A549 (cell line): ENCODE measurements around the gene SLC28A1. TPM values are rescaled to one million over a fixed set of nuclear protein-coding genes. Genes with fewer than 3 reads are reported as not detected.

Source experiments
- ATAC-seq, 2 experiments: fragments of 200-7000 bp in 1 of 2; fragments of >200 bp in 1 of 2; cut with Nextera tagmentation in 1 of 2; cut with Tn5 transposase in 1 of 2; 3 replicates each; pipeline versions ENCODE4 v1.8.0 to v1.9.1; 2018 to 2020; ENCODE audit warnings: mild to moderate bottlenecking in 1 of 2, moderate library complexity in 1 of 2
- CTCF ChIA-PET: fragments of 300-600 bp; sonication (Branson Sonifier 250); formaldehyde crosslinking; extraction: SDS; loops from one replicate; lab custom pipeline; 2021; ENCODE audit warnings: antibody characterized with exemption, inconsistent platforms; lab: Yijun Ruan, JAX
- POLR2A ChIA-PET: fragments of 350-600 bp; formaldehyde crosslinking; extraction: SDS; loops from one replicate; lab custom pipeline; 2021; ENCODE audit warnings: antibody characterized with exemption, inconsistent platforms; lab: Yijun Ruan, JAX
- DNase-seq, 2 experiments: peaks; one replicate each; pipeline versions ENCODE4 v3.0.0 to v3.0.0-alpha.2; 2011 to 2016; ENCODE audit warnings: low read depth in 1 of 2, low spot score in 1 of 2
- FAIRE-seq: peaks from 2 replicates; lab custom pipeline; 2011; peaks lifted over from hg19 to GRCh38; lab: Jason Lieb, UNC
- H3K27ac ChIP-seq, 2 experiments: fragments of >200 bp; sonication (Bioruptor Twin); formaldehyde crosslinking; 3 replicates each; pipeline ENCODE4 v1.5.1; 2016 to 2017
- H3K4me1 ChIP-seq: fragments of >200 bp; sonication (Bioruptor Twin); formaldehyde crosslinking; 3 replicates; pipeline ENCODE4 v1.6.1; 2016
- H3K4me2 ChIP-seq: fragments of >200 bp; sonication (Bioruptor Twin); formaldehyde crosslinking; 3 replicates; pipeline ENCODE4 v1.6.1; 2016
- H3K4me3 ChIP-seq: fragments of >200 bp; sonication (Bioruptor Twin); formaldehyde crosslinking; 3 replicates; pipeline ENCODE4 v1.5.1; 2016
- H3K9me3 ChIP-seq: fragments of >200 bp; sonication (Bioruptor Twin); formaldehyde crosslinking; 3 replicates; pipeline ENCODE4 v1.6.1; 2016
- BCL3 ChIP-seq: fragments of >200 bp; sonication (Bioruptor Twin); formaldehyde crosslinking; IDR thresholded peaks from 3 replicates; pipeline ENCODE4 v1.6.1; 2016
- CBX2 ChIP-seq: fragments of 200-600 bp; sonication (generic); IDR thresholded peaks from 2 replicates; pipeline ENCODE4 v1.6.1; 2016; ENCODE audit warnings: low read depth, mild to moderate bottlenecking, borderline replicate concordance
- CEBPB ChIP-seq, 2 experiments: fragments of >200 bp in 1 of 2; sonication (Bioruptor Twin) in 1 of 2; formaldehyde crosslinking in 1 of 2; IDR thresholded peaks; 2 replicates each; pipeline ENCODE4 v1.6.1; 2012 to 2016
- EHMT2 ChIP-seq: fragments of 200-600 bp; sonication (generic); IDR thresholded peaks from 2 replicates; pipeline ENCODE4 v1.6.1; 2016; ENCODE audit warnings: antibody characterized with exemption, low read depth, mild to moderate bottlenecking, moderate library complexity
- EP300 ChIP-seq, 2 experiments: fragments of >200 bp; sonication (Bioruptor Twin); formaldehyde crosslinking; IDR thresholded peaks; 2 replicates in 1 of 2; 3 replicates in 1 of 2; pipeline ENCODE4 v1.6.1; 2016 to 2017
- FOSB ChIP-seq: fragments of 250-450 bp; sonication (Bioruptor Pico); IDR thresholded peaks from 2 replicates; pipeline ENCODE4 v1.5.0; 2020; ENCODE audit warnings: mild to moderate bottlenecking, moderate library complexity
- HDAC2 ChIP-seq: fragments of 200-600 bp; sonication (generic); IDR thresholded peaks from 2 replicates; pipeline ENCODE4 v1.6.1; 2016
- HEYL ChIP-seq: fragments of 250-450 bp; sonication (Bioruptor Pico); IDR thresholded peaks from 2 replicates; pipeline ENCODE4 v1.8.0; 2021; ENCODE audit warnings: mild to moderate bottlenecking, moderate library complexity
- HOXB5 ChIP-seq: fragments of 250-450 bp; sonication (Bioruptor Pico); IDR thresholded peaks from 2 replicates; pipeline ENCODE4 v1.5.0; 2020; ENCODE audit warnings: mild to moderate bottlenecking, moderate library complexity
- KDM5A ChIP-seq: fragments of 200-600 bp; sonication (generic); IDR thresholded peaks from 2 replicates; pipeline ENCODE4 v1.6.1; 2016; ENCODE audit warnings: antibody characterized with exemption, mild to moderate bottlenecking
- MAFK ChIP-seq: fragments of 450-650 bp; IDR thresholded peaks from 2 replicates; pipeline ENCODE4 v1.6.1; 2014; ENCODE audit not compliant: partially characterized antibody
- MAX ChIP-seq: IDR thresholded peaks from 2 replicates; pipeline ENCODE4 v1.6.1; 2012
- MAZ ChIP-seq: fragments of 150-350 bp; IDR thresholded peaks from 2 replicates; pipeline ENCODE4 v1.6.1; 2014; ENCODE audit warnings: antibody characterized with exemption, low read depth, low read length, borderline replicate concordance
- MYC ChIP-seq: IDR thresholded peaks from 2 replicates; pipeline ENCODE4 v1.6.1; 2012; ENCODE audit warnings: mild to moderate bottlenecking, inconsistent platforms, low read length, improper control_type of control experiment, borderline replicate concordance
- NPAS2 ChIP-seq: fragments of 250-450 bp; sonication (Bioruptor Pico); IDR thresholded peaks from 2 replicates; pipeline ENCODE4 v1.8.0; 2022; ENCODE audit warnings: mild to moderate bottlenecking, moderate library complexity, borderline replicate concordance
- PBX3 ChIP-seq: IDR thresholded peaks from 2 replicates; pipeline ENCODE4 v1.6.1; 2012
- POLR2A ChIP-seq: IDR thresholded peaks from 2 replicates; pipeline ENCODE4 v1.6.1; 2012; ENCODE audit warnings: mild to moderate bottlenecking, low read length
- RCOR1 ChIP-seq: fragments of 150-350 bp; IDR thresholded peaks from 2 replicates; pipeline ENCODE4 v1.6.1; 2014; ENCODE audit warnings: antibody characterized with exemption, low read length, low read depth
- REST ChIP-seq: fragments of 200-600 bp; sonication (generic); IDR thresholded peaks from 2 replicates; pipeline ENCODE4 v1.6.1; 2016; ENCODE audit warnings: antibody characterized with exemption, mild to moderate bottlenecking, moderate library complexity
- RFX5 ChIP-seq: fragments of 450-650 bp; IDR thresholded peaks from 2 replicates; pipeline ENCODE4 v1.7.1; 2014; ENCODE audit warnings: antibody characterized with exemption, mild to moderate bottlenecking, moderate library complexity
- TFCP2L1 ChIP-seq: fragments of 250-450 bp; sonication (Bioruptor Pico); IDR thresholded peaks from 2 replicates; pipeline ENCODE4 v1.5.0; 2021; ENCODE audit warnings: mild to moderate bottlenecking
- ZC3H11A ChIP-seq: fragments of 450-650 bp; IDR thresholded peaks from 2 replicates; pipeline ENCODE4 v1.6.1; 2014; ENCODE audit warnings: antibody characterized with exemption, mild to moderate bottlenecking
- ZNF302 ChIP-seq: fragments of 250-450 bp; sonication (Bioruptor Pico); IDR thresholded peaks from 2 replicates; pipeline ENCODE4 v1.9.0; 2021; ENCODE audit warnings: inconsistent platforms, mild to moderate bottlenecking, moderate library complexity
- WGBS: methylation state at CpG from one replicate; pipeline ENCODE4 v1.1.6; 2017; ENCODE audit errors: missing lambda C conversion rate; 5-methylcytosine and 5-hydroxymethylcytosine counted together
- polyA plus RNA-seq, 4 experiments: library from polyadenylated mRNA; depleted of rRNA in 3 of 4; stranded (reverse); fragments of >200 nt; fragmentation: RNase III in 1 of 4; extraction: RNeasy Plus Mini Kit Qiagen cat#74134 plus additional on column Dnase treatment in 1 of 4; gene quantifications; 2 replicates in 3 of 4; 3 replicates in 1 of 4; pipeline ENCODE4 v1.2.3, GENCODE V29; 2011 to 2017

SLC28A1 gene
- polyA plus RNA-seq, 2 of the 4 experiments (the other 2 are of a cell fraction) = 0.06 to 0.13 TPM

- TF ChIP-seq EP300 (IDR thresholded peaks at IDR 0.05) = no peak
Observed at GRCh38 chr15:84883466-84883865, 996 bp upstream of the SLC28A1 start (continued).

GRCh38 chr15:84885801-84886200, 1.3 kb downstream of the SLC28A1 start:
- CTCF ChIA-PET = interaction anchor here (0.7 to 1.8 kb wide), 2 partner anchors 11 to 595 kb away, joined by 4 to 6 read pairs; no protein-coding TSS in a partner anchor

GRCh38 chr15:84886211-84886983, 1.9 kb downstream of the SLC28A1 start:
- Histone ChIP-seq H3K4me2 (no peak overlapping the region), H3K27ac (peak overlapping the region in 1 of 2 experiments; percentile 9; a peak in 1 of 6 replicates), H3K9me3 (no peaks in the 10 kb centered on the region), H3K4me3 (no peak overlapping the region), H3K4me1 (no peaks in the 10 kb centered on the region; the same call in 2 of the 3 replicates)
- no peak for TF ChIP-seq HOXB5 (CRISPR knock-in tag)
- no peak for TF ChIP-seq MAZ
- TF ChIP-seq POLR2A = no peak
- TF ChIP-seq ZNF302 (CRISPR knock-in tag) = no peak
- TF ChIP-seq EP300 (IDR thresholded peaks at IDR 0.05) = no peak
- no peak for TF ChIP-seq BCL3
- no peak for TF ChIP-seq REST
- no peak for TF ChIP-seq MAX
- no peak for TF ChIP-seq TFCP2L1
- TF ChIP-seq MYC = no peak
- no peak for TF ChIP-seq RFX5
- no peak for TF ChIP-seq MAFK
- TF ChIP-seq HEYL = no peak
- no peak for TF ChIP-seq HDAC2
- TF ChIP-seq KDM5A = no peak
- no peak for TF ChIP-seq ZC3H11A
- TF ChIP-seq CBX2 = no peak
- peak in 1 of 2 experiments; percentile 11; a peak in 1 of 6 replicates for ATAC-seq
- DNase-seq = no peak
- ChIA-PET POLR2A (no interaction called here), CTCF (interaction anchor here (1.2 to 1.8 kb wide), 3 partner anchors 12 to 232 kb away, joined by 3 to 8 read pairs (median 6); partner anchors contain the start of gene WDR73)
- 88% methylated on average over 14 of the region's 14 CpGs for WGBS
- no peak for FAIRE-seq

More at GRCh38 chr15:84885801-84886200, 1.3 kb downstream of the SLC28A1 start:
- no peak overlapping the region for H3K4me3 ChIP-seq
- H3K27ac ChIP-seq = peak overlapping the region in 1 of 2 experiments; percentile 9; a peak in 1 of 6 replicates
- TF ChIP-seq NPAS2 (CRISPR knock-in tag) (no peak), FOSB (CRISPR knock-in tag) (no peak), HEYL (no peak), RCOR1 (no peak), CEBPB (IDR thresholded peaks at IDR 0.05) (no peak), EHMT2 (no peak), PBX3 (no peak), MAZ (no peak)
- 92% methylated on average over 7 of the region's 7 CpGs for WGBS
- ATAC-seq = no peak
- no peak for DNase-seq
- no peaks in the 10 kb centered on the region for H3K9me3 ChIP-seq
- no peaks in the 10 kb centered on the region; the same call in 2 of the 3 replicates for H3K4me1 ChIP-seq
- POLR2A ChIA-PET = no interaction called here
- peak; percentile 46 for FAIRE-seq
- no peak overlapping the region for H3K4me2 ChIP-seq
